Central memory CD8-positive, alpha-beta T cell (primary cell): ENCODE results near the gene ADTRP.
"Not testable (repeated sequence)": the region's sequence is repeated elsewhere in the genome, so short reads cannot be mapped to it uniquely, and the experiment has no call there.

ENCODE experiments used
- ATAC-seq: fragments of 150-1000 bp; cut with Tn5 transposase; replicated peaks from 2 replicates; pipeline ENCODE4 v1.10.0; 2022; ENCODE audit warnings: mild to moderate bottlenecking, moderate FRiP score, moderate number of reproducible peaks; ENCODE audit not compliant: poor library complexity, severe bottlenecking; ENCODE audit errors: extremely low read depth
- DNase-seq, 2 donors: peaks; one replicate each; pipeline ENCODE4 v3.0.0; 2021; ENCODE audit warnings: low spot score in 2 of 2
- H3K27ac Mint-ChIP-seq: one replicate; pipeline ENCODE4 v1.8.0; 2022; ENCODE audit warnings: low read depth, mild to moderate bottlenecking, moderate library complexity, mixed read lengths
- H3K27me3 Mint-ChIP-seq: one replicate; pipeline ENCODE4 v1.8.0; 2022; ENCODE audit warnings: mixed read lengths
- H3K36me3 Mint-ChIP-seq: one replicate; pipeline ENCODE4 v1.8.0; 2022; ENCODE audit warnings: mild to moderate bottlenecking, moderate library complexity, mixed read lengths; ENCODE audit not compliant: insufficient read depth
- H3K4me1 Mint-ChIP-seq: one replicate; pipeline ENCODE4 v1.8.0; 2022; ENCODE audit warnings: mixed read lengths
- H3K4me3 Mint-ChIP-seq: one replicate; pipeline ENCODE4 v1.8.0; 2022; ENCODE audit warnings: mild to moderate bottlenecking, moderate library complexity, mixed read lengths
- H3K9me3 Mint-ChIP-seq: one replicate; pipeline ENCODE4 v1.8.0; 2022; ENCODE audit warnings: mixed read lengths

The ADTRP gene

GRCh38 chr6:11811644-11812264, 33.2 kb upstream of the ADTRP start:
- Mint-ChIP-seq H3K4me3 (no peak overlapping the region), H3K4me1 (no peaks in the 10 kb centered on the region), H3K36me3 (no peaks in the 10 kb centered on the region), H3K9me3 (no peaks in the 10 kb centered on the region), H3K27me3 (peaks cover 40% of the 10 kb centered on the region), H3K27ac (no peak overlapping the region)
- DNase-seq (no peak), ATAC-seq (no peak)

DNA sequence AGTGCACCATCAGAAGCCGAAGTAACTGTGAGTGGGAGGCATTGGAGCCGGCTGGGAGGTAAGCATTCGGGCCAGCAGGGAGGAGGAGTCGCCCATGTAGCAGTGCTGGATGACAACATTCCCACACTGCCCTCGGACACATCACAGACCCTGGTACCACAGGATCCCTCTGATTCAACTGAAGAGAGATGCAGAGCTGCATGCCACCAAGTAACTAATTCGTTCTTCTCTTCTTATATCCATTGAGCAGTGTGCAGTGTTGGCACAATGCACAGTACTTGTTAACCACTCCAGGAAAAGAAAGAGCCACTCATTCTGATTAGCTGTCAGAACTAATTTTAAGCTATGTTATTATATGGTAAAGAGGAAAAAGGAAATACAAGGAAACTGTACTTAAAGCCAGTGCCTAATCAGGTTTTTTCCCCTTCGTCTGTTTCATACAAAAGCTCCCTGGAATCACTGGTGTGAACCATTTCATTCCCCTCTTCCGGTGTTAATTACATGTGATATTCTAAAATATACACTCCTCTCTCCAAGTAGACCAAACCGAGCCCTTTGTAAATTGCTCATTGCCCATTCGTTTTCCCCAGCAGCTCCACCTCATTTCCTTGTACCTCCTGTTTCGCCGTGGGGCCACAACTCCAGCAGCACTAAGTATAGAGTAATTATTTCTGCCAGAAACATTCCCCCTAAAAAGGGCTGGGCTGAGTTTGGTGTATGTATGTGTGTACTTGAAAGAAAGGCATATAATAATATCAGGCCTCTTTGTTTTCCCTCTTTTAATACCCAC, 32.4 kb upstream of the ADTRP start:
- H3K36me3 Mint-ChIP-seq, result no peaks in the 10 kb centered on the region
- DNase-seq (no peak), ATAC-seq (no peak)
- H3K4me3 Mint-ChIP-seq, result no peak overlapping the region
- H3K4me1 Mint-ChIP-seq, result no peaks in the 10 kb centered on the region
- H3K9me3 Mint-ChIP-seq, result no peaks in the 10 kb centered on the region
- H3K27me3 Mint-ChIP-seq, result peaks cover 47% of the 10 kb centered on the region
- no peak overlapping the region for H3K27ac Mint-ChIP-seq

DNA sequence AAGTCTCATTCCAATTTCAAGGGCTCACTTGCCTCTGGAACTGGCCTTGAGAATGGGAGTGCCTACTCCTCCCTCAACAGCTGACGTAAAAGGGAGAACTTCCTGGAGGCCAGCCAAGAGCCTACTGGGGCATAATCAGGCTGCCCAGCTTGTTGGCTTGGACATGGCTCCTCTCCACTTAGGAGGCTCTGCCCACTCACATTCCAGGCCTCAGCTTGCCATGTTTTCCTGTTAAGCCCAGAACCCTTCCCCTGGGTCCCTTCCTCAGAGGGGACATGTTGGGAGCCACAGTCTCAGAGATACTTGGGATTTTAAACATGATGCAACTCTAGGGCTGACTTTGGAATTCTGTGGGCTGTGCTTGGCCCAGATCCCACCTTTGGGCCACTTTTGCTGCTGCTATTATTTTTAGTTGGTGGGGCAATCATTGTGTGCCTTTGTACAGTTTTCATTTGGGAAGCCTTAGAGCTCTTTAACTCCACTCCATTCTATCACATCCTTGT, 31.5 kb upstream of the ADTRP start:
- H3K9me3 Mint-ChIP-seq, result no peaks in the 10 kb centered on the region
- no peak overlapping the region for H3K4me3 Mint-ChIP-seq
- H3K36me3 Mint-ChIP-seq, result no peaks in the 10 kb centered on the region
- H3K27ac Mint-ChIP-seq, result no peak overlapping the region
- ATAC-seq (no peak), DNase-seq (no peak)
- H3K4me1 Mint-ChIP-seq, result no peaks in the 10 kb centered on the region
- peaks cover 56% of the 10 kb centered on the region for H3K27me3 Mint-ChIP-seq

DNA sequence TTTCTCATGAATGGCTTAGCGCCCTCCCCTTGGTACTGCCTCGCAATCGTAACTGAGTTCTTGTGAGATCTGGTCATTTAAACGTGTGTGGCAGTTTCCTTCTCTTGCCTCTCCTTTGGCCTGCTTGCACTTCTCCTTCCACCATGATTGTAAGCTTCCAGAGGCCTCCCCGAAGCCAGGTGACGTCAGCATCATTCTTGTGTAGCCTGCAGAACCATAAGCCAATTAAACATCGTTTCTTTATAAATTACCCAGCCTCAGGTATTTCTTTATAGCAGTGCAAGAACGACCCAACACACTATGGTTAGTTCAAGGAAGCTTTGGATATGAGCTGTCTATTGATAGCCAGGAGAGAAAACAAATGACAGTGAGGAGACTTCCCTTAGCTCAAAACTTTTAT, 29.5 kb upstream of the ADTRP start:
- H3K36me3 Mint-ChIP-seq, result no peaks in the 10 kb centered on the region
- peaks cover 53% of the 10 kb centered on the region for H3K27me3 Mint-ChIP-seq
- no peaks in the 10 kb centered on the region for H3K9me3 Mint-ChIP-seq
- H3K4me1 Mint-ChIP-seq, result no peaks in the 10 kb centered on the region
- DNase-seq (no peak), ATAC-seq (no peak)
- H3K4me3 Mint-ChIP-seq, result no peak overlapping the region
- no peak overlapping the region for H3K27ac Mint-ChIP-seq

GRCh38 chr6:11806561-11807317, 28.1 kb upstream of the ADTRP start:
- DNase-seq (no peak), ATAC-seq (no peak)
- H3K36me3 Mint-ChIP-seq, result no peaks in the 10 kb centered on the region
- no peak overlapping the region for H3K27ac Mint-ChIP-seq
- H3K27me3 Mint-ChIP-seq, result peaks cover 53% of the 10 kb centered on the region
- H3K4me1 Mint-ChIP-seq, result no peaks in the 10 kb centered on the region
- H3K9me3 Mint-ChIP-seq, result no peaks in the 10 kb centered on the region
- H3K4me3 Mint-ChIP-seq, result no peak overlapping the region

DNA sequence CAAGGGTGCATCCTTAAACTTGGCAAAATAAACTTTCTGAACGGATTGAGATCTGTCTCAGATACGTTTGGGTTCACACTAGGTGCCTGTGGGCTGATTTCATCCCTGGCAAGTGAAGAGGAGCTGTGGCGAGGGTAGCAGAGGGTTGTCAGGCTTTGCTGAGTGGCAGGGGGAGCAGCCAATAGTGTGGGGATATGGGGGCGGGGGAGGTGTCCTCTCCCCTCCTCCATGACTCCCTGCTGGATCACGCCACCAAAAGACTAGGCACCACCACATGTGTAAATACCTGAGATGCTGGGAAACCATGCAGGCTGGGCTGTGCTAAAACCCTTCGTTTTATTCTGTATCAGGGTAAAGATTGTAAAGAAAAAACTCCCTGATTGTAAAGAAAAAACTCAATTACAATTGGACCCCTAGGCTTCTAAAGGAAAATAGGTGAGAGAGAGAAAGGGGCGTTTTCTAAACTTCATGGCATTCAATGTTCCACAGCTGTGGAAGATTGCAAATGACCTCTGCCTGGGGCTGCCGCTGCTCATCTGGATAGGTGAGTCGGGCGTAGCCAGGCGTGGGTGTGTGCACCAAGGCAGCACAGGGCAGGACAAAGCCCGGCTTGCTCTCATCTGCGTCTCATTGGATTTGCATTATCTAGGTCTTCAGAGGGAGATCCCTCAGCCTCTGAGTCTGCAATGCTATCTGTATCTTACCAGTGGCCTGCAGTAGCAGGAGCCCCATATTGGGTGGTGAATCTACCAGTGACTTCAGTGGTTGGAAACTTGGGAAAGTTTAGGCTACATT, 26.9 kb upstream of the ADTRP start:
- H3K36me3 Mint-ChIP-seq, result no peaks in the 10 kb centered on the region
- no peak overlapping the region for H3K27ac Mint-ChIP-seq
- H3K4me3 Mint-ChIP-seq, result no peak overlapping the region
- H3K4me1 Mint-ChIP-seq, result no peaks in the 10 kb centered on the region
- H3K27me3 Mint-ChIP-seq, result peaks cover 53% of the 10 kb centered on the region
- no peaks in the 10 kb centered on the region for H3K9me3 Mint-ChIP-seq
- no peak for DNase-seq
- ATAC-seq, result no peak

- no peaks in the 10 kb centered on the region for H3K36me3 Mint-ChIP-seq
- DNase-seq (no peak), ATAC-seq (no peak)
- H3K27ac Mint-ChIP-seq, result no peak overlapping the region
- H3K27me3 Mint-ChIP-seq, result peaks cover 53% of the 10 kb centered on the region
- no peaks in the 10 kb centered on the region for H3K4me1 Mint-ChIP-seq
- H3K9me3 Mint-ChIP-seq, result no peaks in the 10 kb centered on the region
- H3K4me3 Mint-ChIP-seq, result no peak overlapping the region
Measured at GRCh38 chr6:11804701-11805100, 26.1 kb upstream of the ADTRP start.

GRCh38 chr6:11804135-11804534, 25.5 kb upstream of the ADTRP start:
- H3K4me3 Mint-ChIP-seq, result no peak overlapping the region
- H3K27me3 Mint-ChIP-seq, result peaks cover 51% of the 10 kb centered on the region
- H3K36me3 Mint-ChIP-seq, result no peaks in the 10 kb centered on the region
- H3K27ac Mint-ChIP-seq, result no peak overlapping the region
- H3K4me1 Mint-ChIP-seq, result no peaks in the 10 kb centered on the region
- DNase-seq (no peak), ATAC-seq (no peak)
- no peaks in the 10 kb centered on the region for H3K9me3 Mint-ChIP-seq

DNA sequence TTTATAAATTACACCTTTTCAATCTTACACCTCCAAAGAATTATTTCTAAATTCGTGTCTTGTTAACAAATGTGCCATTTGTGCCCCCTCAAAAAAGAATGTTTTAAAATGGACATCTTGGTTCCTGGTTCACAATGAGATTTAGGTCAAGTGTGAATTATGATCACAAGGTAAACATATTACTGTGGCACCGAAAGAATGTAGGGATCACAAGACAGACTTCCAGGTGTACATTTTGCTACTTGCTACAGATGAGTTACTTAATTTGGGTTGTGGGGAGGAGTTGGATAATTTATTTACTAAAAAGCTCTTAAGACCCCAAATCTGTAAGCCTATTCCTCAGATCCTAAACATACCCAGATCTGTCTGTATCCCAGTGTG, 25.0 kb upstream of the ADTRP start:
- ATAC-seq (no peak), DNase-seq (no peak)
- Mint-ChIP-seq H3K9me3 (no peaks in the 10 kb centered on the region), H3K27me3 (peaks cover 46% of the 10 kb centered on the region), H3K4me1 (no peaks in the 10 kb centered on the region), H3K27ac (no peak overlapping the region), H3K4me3 (no peak overlapping the region), H3K36me3 (no peaks in the 10 kb centered on the region)

DNA sequence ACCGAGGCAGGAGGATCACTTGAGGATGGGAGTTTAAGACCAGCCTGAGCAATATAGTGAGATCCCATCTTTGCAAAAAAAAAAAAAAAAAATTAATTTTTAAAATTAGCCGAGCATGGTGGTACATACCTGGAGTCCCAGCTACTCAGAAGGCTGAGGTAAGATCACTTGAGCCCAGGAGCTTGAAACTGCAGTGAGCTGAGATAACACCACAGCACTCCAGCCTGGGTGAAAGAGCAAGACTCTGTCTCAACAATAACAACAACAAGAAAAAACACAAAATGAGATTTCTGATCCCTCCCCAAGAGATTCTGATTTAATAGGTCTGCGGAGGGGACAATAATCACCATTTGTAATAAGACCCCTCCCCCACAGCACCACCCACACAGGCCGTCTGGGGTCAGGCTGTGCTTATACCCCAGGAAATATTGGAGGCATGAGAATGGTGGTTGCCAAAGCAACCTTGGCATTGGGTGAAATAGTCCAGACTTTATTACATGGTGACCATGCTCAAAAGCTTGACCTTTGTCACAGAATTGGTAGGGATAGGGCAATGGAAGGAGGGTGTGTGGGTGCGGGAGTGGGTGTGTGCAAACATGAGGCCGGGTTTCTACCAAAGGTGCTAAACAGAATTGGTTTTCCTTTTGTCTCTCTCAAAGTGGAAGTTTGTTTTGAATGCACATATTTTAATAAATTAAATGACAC, 24.4 kb upstream of the ADTRP start:
- H3K36me3 Mint-ChIP-seq, result no peaks in the 10 kb centered on the region
- peaks cover 40% of the 10 kb centered on the region for H3K27me3 Mint-ChIP-seq
- no peak overlapping the region for H3K27ac Mint-ChIP-seq
- ATAC-seq (no peak), DNase-seq (no peak)
- H3K4me1 Mint-ChIP-seq, result no peaks in the 10 kb centered on the region
- no peak overlapping the region for H3K4me3 Mint-ChIP-seq
- no peaks in the 10 kb centered on the region for H3K9me3 Mint-ChIP-seq

- H3K4me3 Mint-ChIP-seq, H3K27ac Mint-ChIP-seq, H3K4me1 Mint-ChIP-seq, H3K9me3 Mint-ChIP-seq, DNase-seq, H3K36me3 Mint-ChIP-seq, ATAC-seq: not testable (repeated sequence)
- peaks cover 15% of the 10 kb centered on the region for H3K27me3 Mint-ChIP-seq
Measured at GRCh38 chr6:11800531-11800930, 21.9 kb upstream of the ADTRP start.

DNA sequence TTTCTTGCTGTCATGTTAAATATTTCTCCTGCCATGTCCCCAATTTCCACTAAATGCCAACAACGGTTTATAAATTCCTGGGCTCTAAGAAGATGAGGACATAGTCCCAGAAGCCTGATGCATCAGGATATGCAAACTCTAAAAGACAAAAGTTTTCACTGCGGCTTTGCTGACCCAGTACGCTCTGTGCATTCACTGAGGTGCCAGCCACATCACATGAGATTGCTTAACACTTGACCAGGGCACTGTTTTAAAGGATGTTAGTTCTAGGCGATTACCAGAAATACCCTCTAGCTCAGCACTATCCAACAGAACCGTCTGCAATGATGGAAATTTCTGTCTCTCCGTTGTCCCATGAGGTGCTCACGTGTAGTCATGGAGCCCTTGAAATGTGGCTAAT, 19.9 kb upstream of the ADTRP start:
- ATAC-seq, result no peak
- no peak overlapping the region for H3K27ac Mint-ChIP-seq

More for the DNA sequence above, 19.9 kb upstream of the ADTRP start:
- Mint-ChIP-seq H3K4me1 (no peaks in the 10 kb centered on the region), H3K27me3 (no peaks in the 10 kb centered on the region), H3K9me3 (no peaks in the 10 kb centered on the region), H3K36me3 (no peaks in the 10 kb centered on the region), H3K4me3 (no peak overlapping the region)
- no peak for DNase-seq
